Measurements from ENCODE around the gene GLRA1.

DNA sequence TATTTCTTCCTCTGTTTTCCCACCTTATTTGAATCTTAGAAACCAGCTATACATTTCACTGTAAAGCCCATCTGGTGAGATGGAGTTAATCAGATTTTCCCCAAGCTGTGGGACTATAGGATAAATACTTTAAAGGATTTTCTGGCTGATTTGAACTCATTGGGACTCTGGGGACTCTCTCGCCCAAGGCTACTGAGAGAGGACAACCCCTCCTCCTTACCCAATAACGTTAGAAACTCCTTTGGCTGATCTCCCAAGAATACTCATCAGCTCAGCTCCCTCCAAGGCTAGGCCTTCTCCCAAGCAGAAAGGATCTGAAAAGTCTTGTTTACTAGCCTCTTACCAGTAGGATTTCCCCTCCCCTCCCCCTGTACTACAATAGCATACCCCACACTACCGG, 1.5 kb upstream of the GLRA1 start:
- no peak for TF ChIP-seq RAD21 (IDR thresholded peaks at IDR 0.05)
- TF ChIP-seq, protein P1, sequence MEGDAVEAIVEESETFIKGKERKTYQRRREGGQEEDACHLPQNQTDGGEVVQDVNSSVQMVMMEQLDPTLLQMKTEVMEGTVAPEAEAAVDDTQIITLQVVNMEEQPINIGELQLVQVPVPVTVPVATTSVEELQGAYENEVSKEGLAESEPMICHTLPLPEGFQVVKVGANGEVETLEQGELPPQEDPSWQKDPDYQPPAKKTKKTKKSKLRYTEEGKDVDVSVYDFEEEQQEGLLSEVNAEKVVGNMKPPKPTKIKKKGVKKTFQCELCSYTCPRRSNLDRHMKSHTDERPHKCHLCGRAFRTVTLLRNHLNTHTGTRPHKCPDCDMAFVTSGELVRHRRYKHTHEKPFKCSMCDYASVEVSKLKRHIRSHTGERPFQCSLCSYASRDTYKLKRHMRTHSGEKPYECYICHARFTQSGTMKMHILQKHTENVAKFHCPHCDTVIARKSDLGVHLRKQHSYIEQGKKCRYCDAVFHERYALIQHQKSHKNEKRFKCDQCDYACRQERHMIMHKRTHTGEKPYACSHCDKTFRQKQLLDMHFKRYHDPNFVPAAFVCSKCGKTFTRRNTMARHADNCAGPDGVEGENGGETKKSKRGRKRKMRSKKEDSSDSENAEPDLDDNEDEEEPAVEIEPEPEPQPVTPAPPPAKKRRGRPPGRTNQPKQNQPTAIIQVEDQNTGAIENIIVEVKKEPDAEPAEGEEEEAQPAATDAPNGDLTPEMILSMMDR (IDR thresholded peaks at IDR 0.05; ENCODE audit: low read depth, low read length, missing input control), result no peak
- TF ChIP-seq EGR1 (IDR thresholded peaks at IDR 0.05; ENCODE audit: low read depth in 2 of 2), result no peak
- TF ChIP-seq JUND (IDR thresholded peaks at IDR 0.05), result no peak
- TF ChIP-seq, protein P2, sequence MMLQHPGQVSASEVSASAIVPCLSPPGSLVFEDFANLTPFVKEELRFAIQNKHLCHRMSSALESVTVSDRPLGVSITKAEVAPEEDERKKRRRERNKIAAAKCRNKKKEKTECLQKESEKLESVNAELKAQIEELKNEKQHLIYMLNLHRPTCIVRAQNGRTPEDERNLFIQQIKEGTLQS (IDR thresholded peaks at IDR 0.05), result no peak
- no peak for TF ChIP-seq MAX (IDR thresholded peaks at IDR 0.05)
- TF ChIP-seq REST (IDR thresholded peaks at IDR 0.05), result no peak
- TF ChIP-seq TAF1 (conservative IDR thresholded peaks at IDR 0.05), result no peak
- TF ChIP-seq YY1 (IDR thresholded peaks at IDR 0.05), result no peak
- no peak for TF ChIP-seq FOXA1 (IDR thresholded peaks at IDR 0.05)
- no peak for TF ChIP-seq GABPA (IDR thresholded peaks at IDR 0.05 in 1 of 2, conservative IDR thresholded peaks at IDR 0.05 in 1 of 2)
- no peak for TF ChIP-seq RXRA (IDR thresholded peaks at IDR 0.05)
- no peak for TF ChIP-seq HNF4A (conservative IDR thresholded peaks at IDR 0.05)
- no peak for TF ChIP-seq SP1 (IDR thresholded peaks at IDR 0.05)

Data from liver (tissue), 3 donors.